ENCODE results near the gene C1QTNF12. TPM values are rescaled to one million over a fixed set of nuclear protein-coding genes. Genes with fewer than 3 reads are reported as not detected.
"Not testable (repeated sequence)": the region's sequence is repeated elsewhere in the genome, so short reads cannot be mapped to it uniquely, and the experiment has no call there.

C1QTNF12 gene
- total RNA-seq, 1 donor: 0.36 TPM

DNA sequence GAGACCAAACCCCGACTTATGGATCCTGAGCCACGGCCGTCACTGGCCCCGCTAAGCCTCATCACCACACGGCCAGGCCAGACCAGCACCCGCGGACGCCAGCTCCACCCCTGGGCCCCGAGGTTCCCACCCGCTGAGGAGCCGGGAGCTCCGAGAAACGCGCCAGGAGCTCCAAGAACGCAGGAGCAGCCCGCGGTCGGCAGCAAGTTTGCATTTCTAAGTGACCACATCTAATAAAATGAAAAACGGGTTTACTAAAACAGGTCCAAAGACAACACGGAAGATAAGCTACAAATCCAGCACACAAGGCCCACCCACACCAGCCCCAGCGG is 8.1 kb upstream of the C1QTNF12 start:
- Histone ChIP-seq H3K27ac (ENCODE audit: low read depth, low read length) (no peak overlapping the region), H3K27me3 (ENCODE audit: insufficient read depth, low read length) (no peaks in the 10 kb centered on the region), H4K20me1 (ENCODE audit: insufficient read depth, low read length) (peaks cover 21% of the 10 kb centered on the region), H3K79me2 (ENCODE audit: insufficient read depth, low read length) (peaks cover 22% of the 10 kb centered on the region), H3K9me3 (ENCODE audit: low read depth, low read length) (no peaks in the 10 kb centered on the region), H3K4me3 (ENCODE audit: insufficient read depth, low read length) (no peak overlapping the region), H3K4me1 (ENCODE audit: insufficient read depth, low read length) (no peaks in the 10 kb centered on the region), H3K36me3 (ENCODE audit: insufficient read depth, low read length) (peaks cover 50% of the 10 kb centered on the region), H2AFZ (ENCODE audit: low read length) (no peak overlapping the region), H3K4me2 (ENCODE audit: insufficient read depth, low read length) (no peak overlapping the region)
- TF ChIP-seq, protein P1, sequence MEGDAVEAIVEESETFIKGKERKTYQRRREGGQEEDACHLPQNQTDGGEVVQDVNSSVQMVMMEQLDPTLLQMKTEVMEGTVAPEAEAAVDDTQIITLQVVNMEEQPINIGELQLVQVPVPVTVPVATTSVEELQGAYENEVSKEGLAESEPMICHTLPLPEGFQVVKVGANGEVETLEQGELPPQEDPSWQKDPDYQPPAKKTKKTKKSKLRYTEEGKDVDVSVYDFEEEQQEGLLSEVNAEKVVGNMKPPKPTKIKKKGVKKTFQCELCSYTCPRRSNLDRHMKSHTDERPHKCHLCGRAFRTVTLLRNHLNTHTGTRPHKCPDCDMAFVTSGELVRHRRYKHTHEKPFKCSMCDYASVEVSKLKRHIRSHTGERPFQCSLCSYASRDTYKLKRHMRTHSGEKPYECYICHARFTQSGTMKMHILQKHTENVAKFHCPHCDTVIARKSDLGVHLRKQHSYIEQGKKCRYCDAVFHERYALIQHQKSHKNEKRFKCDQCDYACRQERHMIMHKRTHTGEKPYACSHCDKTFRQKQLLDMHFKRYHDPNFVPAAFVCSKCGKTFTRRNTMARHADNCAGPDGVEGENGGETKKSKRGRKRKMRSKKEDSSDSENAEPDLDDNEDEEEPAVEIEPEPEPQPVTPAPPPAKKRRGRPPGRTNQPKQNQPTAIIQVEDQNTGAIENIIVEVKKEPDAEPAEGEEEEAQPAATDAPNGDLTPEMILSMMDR (IDR thresholded peaks at IDR 0.05; ENCODE audit: extremely low read depth, low read depth, low read length): no peak
- DNase-seq (ENCODE audit: insufficient read length, low spot score, missing footprints): no peak

GRCh38 chr1:1253972-1254666 is 7.6 kb upstream of the C1QTNF12 start:
- DNase-seq (ENCODE audit: insufficient read length, low spot score, missing footprints): no peak

GRCh38 chr1:1253314-1253713 is 6.8 kb upstream of the C1QTNF12 start:
- Histone ChIP-seq H3K36me3 (ENCODE audit: insufficient read depth, low read length) (peaks cover 42% of the 10 kb centered on the region), H3K4me3 (ENCODE audit: insufficient read depth, low read length) (no peak overlapping the region), H3K27ac (ENCODE audit: low read depth, low read length) (no peak overlapping the region), H3K4me1 (ENCODE audit: insufficient read depth, low read length) (no peaks in the 10 kb centered on the region), H3K79me2 (ENCODE audit: insufficient read depth, low read length) (peaks cover 10% of the 10 kb centered on the region), H2AFZ (ENCODE audit: low read length) (no peak overlapping the region), H3K9me3 (ENCODE audit: low read depth, low read length) (no peaks in the 10 kb centered on the region), H3K27me3 (ENCODE audit: insufficient read depth, low read length) (no peaks in the 10 kb centered on the region), H3K4me2 (ENCODE audit: insufficient read depth, low read length) (no peak overlapping the region), H4K20me1 (ENCODE audit: insufficient read depth, low read length) (peaks cover 10% of the 10 kb centered on the region)
- TF ChIP-seq, protein P1 (IDR thresholded peaks at IDR 0.05; ENCODE audit: extremely low read depth, low read depth, low read length): no peak
- DNase-seq (ENCODE audit: insufficient read length, low spot score, missing footprints): no peak

More at GRCh38 chr1:1253972-1254666, 7.6 kb upstream of the C1QTNF12 start:
- Histone ChIP-seq H3K4me2 (ENCODE audit: insufficient read depth, low read length) (no peak overlapping the region), H3K27me3 (ENCODE audit: insufficient read depth, low read length) (no peaks in the 10 kb centered on the region), H3K4me3 (ENCODE audit: insufficient read depth, low read length) (no peak overlapping the region), H4K20me1 (ENCODE audit: insufficient read depth, low read length) (peaks cover 18% of the 10 kb centered on the region), H3K79me2 (ENCODE audit: insufficient read depth, low read length) (peaks cover 18% of the 10 kb centered on the region), H2AFZ (ENCODE audit: low read length) (no peak overlapping the region), H3K9me3 (ENCODE audit: low read depth, low read length) (no peaks in the 10 kb centered on the region), H3K4me1 (ENCODE audit: insufficient read depth, low read length) (no peaks in the 10 kb centered on the region), H3K36me3 (ENCODE audit: insufficient read depth, low read length) (peaks cover 46% of the 10 kb centered on the region), H3K27ac (ENCODE audit: low read depth, low read length) (no peak overlapping the region)
- TF ChIP-seq, protein P1 (IDR thresholded peaks at IDR 0.05; ENCODE audit: extremely low read depth, low read depth, low read length): no peak

DNA sequence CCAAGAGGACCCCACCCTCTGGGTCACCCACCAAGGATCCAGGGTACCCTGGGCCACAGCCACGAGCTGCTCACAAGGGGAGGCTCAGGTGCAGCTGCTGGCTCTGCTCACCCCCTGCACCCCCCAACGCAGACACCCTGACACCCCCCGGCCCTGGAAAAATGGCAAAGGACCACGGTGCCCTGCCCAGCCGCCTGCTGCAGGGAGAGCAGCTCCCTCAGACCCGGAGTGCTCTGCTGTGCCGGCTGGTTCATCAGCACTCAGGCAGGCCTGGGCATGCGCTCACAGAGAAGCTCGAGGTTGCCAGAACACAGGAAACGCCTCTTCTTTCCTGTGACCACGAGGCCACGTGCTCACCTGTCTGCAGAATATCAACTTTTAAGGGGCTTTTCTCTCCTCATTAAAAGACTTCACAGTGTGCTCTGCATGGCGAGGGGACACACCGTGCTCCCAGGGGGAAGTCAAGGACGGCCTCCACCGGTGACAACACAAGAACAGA is 4.3 kb upstream of the C1QTNF12 start:
- Histone ChIP-seq H3K27ac (ENCODE audit: low read depth, low read length) (no peak overlapping the region), H3K36me3 (ENCODE audit: insufficient read depth, low read length) (peaks cover 32% of the 10 kb centered on the region), H2AFZ (ENCODE audit: low read length) (no peak overlapping the region)

DNA sequence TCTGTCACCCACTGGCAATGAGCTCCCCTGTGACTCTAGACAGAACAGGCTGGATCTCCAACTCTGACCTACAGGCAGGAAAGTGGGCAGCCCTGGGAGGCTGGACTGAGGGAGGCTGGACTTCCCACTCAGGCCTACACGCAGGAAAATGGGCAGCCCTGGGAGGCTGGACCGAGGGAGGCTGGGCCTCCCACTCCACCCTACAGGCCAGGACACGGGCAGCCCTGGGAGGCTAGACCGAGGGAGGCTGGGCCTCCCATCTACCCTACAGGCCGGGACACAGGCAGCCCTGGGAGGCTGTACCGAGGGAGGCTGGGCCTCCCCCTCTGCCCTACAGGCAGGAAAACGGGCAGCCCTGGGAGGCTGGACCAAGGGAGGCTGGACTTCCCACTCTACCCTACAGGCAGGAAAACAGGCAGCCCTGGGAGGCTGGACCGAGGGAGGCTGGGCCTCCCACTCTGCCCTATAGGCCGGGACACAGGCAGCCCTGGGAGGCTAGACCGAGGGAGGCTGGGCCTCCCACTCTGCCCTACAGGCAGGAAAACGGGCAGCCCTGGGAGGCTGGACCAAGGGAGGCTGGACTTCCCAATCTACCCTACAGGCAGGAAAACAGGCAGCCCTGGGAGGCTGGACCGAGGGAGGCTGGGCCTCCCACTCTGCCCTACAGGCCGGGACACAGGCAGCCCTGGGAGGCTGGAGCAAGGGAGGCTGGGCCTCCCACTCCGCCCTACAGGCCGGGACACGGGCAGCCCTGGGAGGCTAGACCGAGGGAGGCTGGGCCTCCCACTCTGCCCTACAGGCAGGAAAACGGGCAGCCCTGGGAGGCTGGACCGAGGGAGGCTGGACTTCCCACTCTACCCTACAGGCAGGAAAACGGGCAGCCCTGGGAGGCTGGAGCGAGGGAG is 1.7 kb upstream of the C1QTNF12 start:
- H3K4me1 ChIP-seq (ENCODE audit: insufficient read depth, low read length); H3K27ac ChIP-seq (ENCODE audit: low read depth, low read length); H2AFZ ChIP-seq (ENCODE audit: low read length); H3K27me3 ChIP-seq (ENCODE audit: insufficient read depth, low read length); H4K20me1 ChIP-seq (ENCODE audit: insufficient read depth, low read length); H3K79me2 ChIP-seq (ENCODE audit: insufficient read depth, low read length); H3K4me3 ChIP-seq (ENCODE audit: insufficient read depth, low read length); H3K36me3 ChIP-seq (ENCODE audit: insufficient read depth, low read length); H3K9me3 ChIP-seq (ENCODE audit: low read depth, low read length); DNase-seq (ENCODE audit: insufficient read length, low spot score, missing footprints); H3K4me2 ChIP-seq (ENCODE audit: insufficient read depth, low read length): not testable (repeated sequence)

More for the DNA sequence above, 4.3 kb upstream of the C1QTNF12 start:
- H3K79me2 ChIP-seq (ENCODE audit: insufficient read depth, low read length): peaks cover 5% of the 10 kb centered on the region
- no peak overlapping the region for H3K4me2 ChIP-seq (ENCODE audit: insufficient read depth, low read length)
- DNase-seq (ENCODE audit: insufficient read length, low spot score, missing footprints): no peak
- TF ChIP-seq, protein P1 (IDR thresholded peaks at IDR 0.05; ENCODE audit: extremely low read depth, low read depth, low read length): no peak
- H3K9me3 ChIP-seq (ENCODE audit: low read depth, low read length): no peaks in the 10 kb centered on the region
- no peaks in the 10 kb centered on the region for H3K27me3 ChIP-seq (ENCODE audit: insufficient read depth, low read length)
- no peaks in the 10 kb centered on the region for H3K4me1 ChIP-seq (ENCODE audit: insufficient read depth, low read length)
- H3K4me3 ChIP-seq (ENCODE audit: insufficient read depth, low read length): no peak overlapping the region
- peaks cover 9% of the 10 kb centered on the region for H4K20me1 ChIP-seq (ENCODE audit: insufficient read depth, low read length)

Data from osteoblast (primary cell).